HG02678 (cell line): ENCODE measurements around the gene SLC8A1.

ENCODE experiments used
- ATAC-seq: cut with Tn5 transposase; IDR thresholded peaks from one replicate; pipeline ENCODE4 v1.9.1; 2021; ENCODE audit warnings: mild to moderate bottlenecking, moderate library complexity; ENCODE audit not compliant: unreplicated experiment

The SLC8A1 gene

GRCh38 chr2:40451918-40452605, at the start of gene SLC8A1:
Gene SLC8A1 (minus strand): TSS chr2:40452090.
- ATAC-seq: no peak

- no peak for ATAC-seq
These were observed 47.5 kb upstream of the SLC8A1 start for GRCh38 chr2:40499437-40499836.

- ATAC-seq: no peak
These were observed 45.5 kb upstream of the SLC8A1 start for GRCh38 chr2:40497251-40497859.

GRCh38 chr2:40489678-40489960, 37.7 kb upstream of the SLC8A1 start:
- no peak for ATAC-seq

GRCh38 chr2:40488927-40489677, 37.2 kb upstream of the SLC8A1 start:
- ATAC-seq: no peak

GRCh38 chr2:40488101-40488601, 36.3 kb upstream of the SLC8A1 start:
- ATAC-seq: no peak

- ATAC-seq: no peak
These were observed 35.7 kb upstream of the SLC8A1 start for GRCh38 chr2:40487602-40488001.

- no peak for ATAC-seq
These were observed 34.0 kb upstream of the SLC8A1 start for GRCh38 chr2:40485854-40486253.

- no peak for ATAC-seq
These were observed 33.4 kb upstream of the SLC8A1 start for GRCh38 chr2:40485318-40485717.

GRCh38 chr2:40483549-40484243, 31.8 kb upstream of the SLC8A1 start:
- no peak for ATAC-seq

- no peak for ATAC-seq
These were observed 28.7 kb upstream of the SLC8A1 start for GRCh38 chr2:40480596-40480995.

GRCh38 chr2:40480073-40480472, 28.2 kb upstream of the SLC8A1 start:
- no peak for ATAC-seq

- ATAC-seq: no peak
These were observed 25.5 kb upstream of the SLC8A1 start for GRCh38 chr2:40477361-40477760.

GRCh38 chr2:40476436-40476835, 24.5 kb upstream of the SLC8A1 start:
- no peak for ATAC-seq

GRCh38 chr2:40474306-40474705, 22.4 kb upstream of the SLC8A1 start:
- ATAC-seq: no peak

- ATAC-seq: no peak
These were observed 20.0 kb upstream of the SLC8A1 start for GRCh38 chr2:40471866-40472265.

GRCh38 chr2:40470822-40471813, 19.2 kb upstream of the SLC8A1 start:
- no peak for ATAC-seq

- ATAC-seq: no peak
These were observed 15.2 kb upstream of the SLC8A1 start for GRCh38 chr2:40466935-40467572.

- no peak for ATAC-seq
These were observed 14.5 kb upstream of the SLC8A1 start for GRCh38 chr2:40466332-40466906.
